Measurements from ENCODE around the gene TRAF6.

GRCh38 chr11:36475192-36475591, 34.9 kb downstream of the TRAF6 start:
- no peak for TF ChIP-seq CTCF (optimal IDR thresholded peaks at IDR 0.05 in 1 of 3, IDR thresholded peaks at IDR 0.05 in 1 of 3, conservative IDR thresholded peaks at IDR 0.05 in 1 of 3; ENCODE audit: extremely low read depth in 1 of 3, insufficient read depth in 2 of 3, low read length in 3 of 3)
- no peak for TF ChIP-seq EZH2 (IDR thresholded peaks at IDR 0.05; ENCODE audit: low read length)

Measured in keratinocyte (primary cell).